Subcutaneous adipose tissue (tissue), 4 donors: ENCODE measurements around the gene USP20. TPM values are rescaled to one million over a fixed set of nuclear protein-coding genes. Genes with fewer than 3 reads are reported as not detected.

Source experiments
- total RNA-seq, 4 donors: library from RNA; depleted of rRNA; stranded (reverse); fragments of >200 nt; gene quantifications; one replicate each; pipeline ENCODE4 v1.1.0, GENCODE V29; 2016
- TF ChIP-seq, protein P1 (sequence below): fragments of 450-650 bp; IDR thresholded peaks from one replicate; pipeline ENCODE4 v1.5.1; 2016; ENCODE audit warnings: low read depth, mild to moderate bottlenecking, control low read depth, antibody characterized with exemption, moderate library complexity

USP20 gene
- total RNA-seq, 4 donors from 2014 or later, result 12.1 to 23.7 (median 19.8) TPM

DNA sequence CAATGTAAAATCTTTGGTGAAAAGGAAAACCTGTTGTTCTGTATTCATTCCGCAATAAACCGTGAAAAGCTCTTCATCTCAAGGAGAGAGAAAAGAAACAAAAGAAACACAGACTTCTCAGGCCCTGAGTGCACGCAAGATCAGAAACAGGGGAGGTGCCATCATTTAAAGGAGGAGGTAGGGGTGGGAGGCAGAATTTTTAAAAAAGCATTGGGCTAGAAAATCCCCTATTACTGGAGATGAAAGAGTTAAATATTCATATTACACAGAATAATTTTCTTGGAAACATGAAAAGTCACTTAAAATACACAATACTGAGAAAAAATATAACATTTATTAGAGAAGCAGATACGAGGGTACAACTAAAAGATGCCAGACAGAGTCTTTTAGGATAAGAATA lies 56.3 kb downstream of the USP20 start:
- TF ChIP-seq, protein P1, sequence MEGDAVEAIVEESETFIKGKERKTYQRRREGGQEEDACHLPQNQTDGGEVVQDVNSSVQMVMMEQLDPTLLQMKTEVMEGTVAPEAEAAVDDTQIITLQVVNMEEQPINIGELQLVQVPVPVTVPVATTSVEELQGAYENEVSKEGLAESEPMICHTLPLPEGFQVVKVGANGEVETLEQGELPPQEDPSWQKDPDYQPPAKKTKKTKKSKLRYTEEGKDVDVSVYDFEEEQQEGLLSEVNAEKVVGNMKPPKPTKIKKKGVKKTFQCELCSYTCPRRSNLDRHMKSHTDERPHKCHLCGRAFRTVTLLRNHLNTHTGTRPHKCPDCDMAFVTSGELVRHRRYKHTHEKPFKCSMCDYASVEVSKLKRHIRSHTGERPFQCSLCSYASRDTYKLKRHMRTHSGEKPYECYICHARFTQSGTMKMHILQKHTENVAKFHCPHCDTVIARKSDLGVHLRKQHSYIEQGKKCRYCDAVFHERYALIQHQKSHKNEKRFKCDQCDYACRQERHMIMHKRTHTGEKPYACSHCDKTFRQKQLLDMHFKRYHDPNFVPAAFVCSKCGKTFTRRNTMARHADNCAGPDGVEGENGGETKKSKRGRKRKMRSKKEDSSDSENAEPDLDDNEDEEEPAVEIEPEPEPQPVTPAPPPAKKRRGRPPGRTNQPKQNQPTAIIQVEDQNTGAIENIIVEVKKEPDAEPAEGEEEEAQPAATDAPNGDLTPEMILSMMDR, result no peak

GRCh38 chr9:129894120-129894823 lies 59.0 kb downstream of the USP20 start:
- TF ChIP-seq, protein P1, result no peak

GRCh38 chr9:129895376-129896268 lies 60.4 kb downstream of the USP20 start:
- TF ChIP-seq, protein P1, result no peak

GRCh38 chr9:129897263-129897662 lies 62.0 kb downstream of the USP20 start:
- TF ChIP-seq, protein P1, result no peak

GRCh38 chr9:129898185-129898584 lies 62.9 kb downstream of the USP20 start:
- TF ChIP-seq, protein P1, result no peak

DNA sequence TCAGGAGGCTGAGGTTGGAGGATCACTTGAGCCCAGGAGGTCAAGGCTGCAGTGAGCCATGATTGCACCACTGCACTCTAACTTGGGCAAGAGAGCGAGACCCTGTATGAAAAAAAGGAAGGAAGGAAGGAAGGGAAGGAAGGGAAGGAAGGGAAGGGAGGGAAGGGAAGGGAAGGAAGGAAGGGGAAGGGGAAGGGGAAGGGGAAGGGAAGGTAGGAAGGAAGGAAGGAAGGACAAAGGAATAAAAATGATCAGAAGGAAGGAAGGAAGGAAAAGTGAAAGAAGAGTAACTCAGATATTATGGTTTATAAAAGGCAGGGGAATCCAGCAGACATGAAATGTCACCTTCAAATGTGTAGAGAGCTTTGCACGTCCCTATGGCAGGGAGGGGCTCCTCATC lies 64.4 kb downstream of the USP20 start:
- TF ChIP-seq, protein P1, result no peak
